GM19438 (cell line): ENCODE data around the gene DIMT1.

Source experiments
- ATAC-seq: cut with Tn5 transposase; IDR thresholded peaks from one replicate; pipeline ENCODE4 v1.9.1; 2021; ENCODE audit warnings: low read depth; ENCODE audit not compliant: unreplicated experiment

The DIMT1 gene

DNA sequence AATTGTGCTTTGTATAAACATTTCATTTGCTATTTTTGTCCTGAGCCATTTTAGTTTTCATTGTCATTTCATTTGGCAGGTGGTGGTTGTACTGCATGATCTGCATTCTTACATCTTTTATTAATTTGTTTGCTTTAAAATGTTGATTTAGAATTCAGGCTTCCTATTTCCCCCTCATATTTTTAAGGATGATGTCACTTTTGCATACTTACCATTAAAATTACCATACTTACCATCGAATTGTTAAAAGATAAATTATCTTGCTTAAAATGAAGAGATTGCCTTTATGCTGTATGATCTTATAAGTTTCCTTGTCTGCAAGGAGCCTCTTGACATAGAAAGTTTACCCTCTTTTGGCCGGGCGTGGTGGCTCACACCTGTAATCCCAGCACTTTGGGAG, 31.1 kb downstream of the DIMT1 start:
- ATAC-seq = no peak

DNA sequence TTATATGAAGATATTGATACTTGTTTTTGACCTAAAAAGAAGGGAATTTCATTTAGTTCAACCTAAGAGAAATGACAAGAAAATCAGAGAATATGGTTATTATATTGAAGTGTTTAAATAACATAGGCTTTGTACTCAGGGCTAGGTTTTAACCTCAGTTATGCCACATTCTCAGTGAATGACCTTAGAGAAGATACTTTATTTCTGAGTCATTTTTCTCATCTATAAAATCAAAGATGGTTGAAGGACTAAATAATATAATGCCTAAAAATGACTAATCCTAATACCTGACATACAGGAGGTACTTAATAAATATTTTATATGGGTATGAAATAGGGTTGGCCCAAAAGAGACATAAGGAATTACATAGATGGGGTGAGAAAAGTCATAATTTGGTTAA, 32.3 kb downstream of the DIMT1 start:
- ATAC-seq = no peak

DNA sequence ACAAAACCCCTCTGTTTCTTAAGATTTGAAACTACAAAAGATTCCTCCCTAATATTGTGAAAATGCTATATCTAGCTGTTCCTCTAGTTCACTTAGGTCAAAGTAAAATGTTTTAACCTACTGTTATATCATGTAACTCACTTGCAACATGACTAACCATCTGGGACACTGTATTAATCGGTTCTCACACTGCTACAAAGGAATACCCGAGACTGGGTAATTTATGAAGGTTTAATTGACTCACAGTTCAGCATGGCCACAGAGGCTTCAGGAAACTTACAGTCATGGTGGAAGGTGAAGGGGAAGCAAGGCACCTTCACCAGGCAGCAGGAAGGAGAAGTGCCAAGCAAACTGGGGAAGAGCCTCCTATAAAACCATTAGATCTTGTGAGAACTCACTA, 34.7 kb downstream of the DIMT1 start:
- no peak for ATAC-seq

DNA sequence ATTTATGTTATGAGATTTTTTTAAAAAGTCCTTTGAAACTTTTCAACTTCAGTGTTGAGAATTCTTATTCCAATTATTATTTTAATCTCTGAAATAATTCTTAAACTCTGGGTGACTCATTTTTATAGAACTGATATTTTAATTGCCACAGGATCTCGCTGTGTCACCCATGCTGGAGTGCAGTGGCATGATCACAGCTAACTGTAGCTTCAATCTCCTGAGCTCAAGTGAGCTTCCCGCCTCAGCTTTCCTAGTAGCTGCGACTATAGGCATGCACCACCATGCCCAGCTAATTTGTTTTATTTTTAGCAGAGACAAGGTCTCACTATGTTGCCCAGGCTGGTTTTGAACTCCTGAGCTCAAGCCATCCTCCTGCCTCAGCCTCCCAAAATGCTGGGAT, 41.0 kb downstream of the DIMT1 start:
- ATAC-seq = no peak

DNA sequence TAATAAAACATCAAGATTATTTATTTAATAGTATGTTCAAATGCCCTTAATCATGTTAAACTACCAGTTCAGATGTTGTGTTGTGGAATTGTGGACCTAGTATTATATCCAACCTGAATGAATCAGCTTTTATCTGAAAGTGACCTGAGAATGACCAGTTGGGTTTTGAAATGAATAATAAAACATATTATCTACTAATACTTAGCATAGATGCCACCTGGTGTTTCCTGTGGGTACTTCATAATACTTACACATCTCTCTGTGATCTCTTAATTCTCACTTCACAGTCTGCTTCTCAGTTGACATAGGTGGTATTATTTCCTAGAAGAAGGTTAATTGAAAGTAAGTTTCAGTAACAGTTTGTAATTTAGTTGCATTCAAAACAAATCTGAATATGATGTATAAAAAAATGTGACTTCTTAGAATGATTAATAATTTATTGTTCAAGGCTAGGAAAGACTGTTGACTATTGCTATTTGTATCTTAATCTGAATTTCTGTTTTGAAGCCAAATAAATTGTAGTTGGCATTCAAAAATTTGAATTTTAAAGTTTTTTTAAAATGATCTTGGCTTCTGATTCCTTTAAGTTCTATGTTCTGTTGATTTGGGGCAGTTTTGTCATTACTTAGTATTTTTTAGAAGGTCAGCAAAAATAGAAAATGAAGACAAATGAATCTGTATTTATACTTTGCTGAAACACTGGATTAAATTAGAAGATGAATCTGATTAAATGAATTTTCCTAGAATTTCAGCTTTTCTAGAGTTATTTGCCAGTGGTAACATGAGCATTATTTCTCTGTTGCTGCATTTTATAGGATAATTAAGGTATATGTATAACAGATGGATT, 49.5 kb downstream of the DIMT1 start:
- peak; percentile 79 for ATAC-seq

DNA sequence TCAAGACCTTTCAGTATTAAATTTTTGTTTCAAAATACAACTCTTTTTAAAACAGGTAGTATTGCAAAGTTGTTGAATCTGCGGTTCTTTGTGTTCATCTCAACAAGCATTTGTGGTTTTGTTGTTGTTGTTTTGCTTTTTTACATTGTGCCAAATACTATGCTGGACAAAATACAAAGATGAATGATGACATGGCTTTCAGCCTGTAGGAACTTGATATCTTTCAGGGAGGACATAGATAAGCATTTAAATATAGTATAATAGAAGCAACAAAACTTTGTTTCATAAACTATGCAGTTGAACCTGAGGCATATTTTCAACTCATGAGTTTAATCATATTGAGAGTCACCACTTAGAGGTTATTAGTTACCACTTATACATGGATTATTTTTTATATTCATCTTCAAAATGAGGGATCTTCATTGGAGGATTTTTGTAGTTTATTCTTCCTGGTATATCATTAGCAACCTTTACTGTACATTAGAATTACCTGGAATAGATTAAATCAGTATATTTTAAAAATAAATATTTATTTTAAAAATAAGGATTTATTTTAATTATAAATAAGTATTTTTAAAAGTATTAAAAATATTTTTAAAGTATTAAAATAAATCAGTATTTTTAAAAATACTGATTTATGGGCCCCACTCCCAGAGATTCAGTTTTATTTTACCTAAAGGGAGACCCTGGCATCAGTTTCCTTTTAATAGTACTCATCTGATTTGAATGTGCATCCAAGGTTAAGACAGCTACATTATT, 54.8 kb downstream of the DIMT1 start:
- ATAC-seq = no peak

DNA sequence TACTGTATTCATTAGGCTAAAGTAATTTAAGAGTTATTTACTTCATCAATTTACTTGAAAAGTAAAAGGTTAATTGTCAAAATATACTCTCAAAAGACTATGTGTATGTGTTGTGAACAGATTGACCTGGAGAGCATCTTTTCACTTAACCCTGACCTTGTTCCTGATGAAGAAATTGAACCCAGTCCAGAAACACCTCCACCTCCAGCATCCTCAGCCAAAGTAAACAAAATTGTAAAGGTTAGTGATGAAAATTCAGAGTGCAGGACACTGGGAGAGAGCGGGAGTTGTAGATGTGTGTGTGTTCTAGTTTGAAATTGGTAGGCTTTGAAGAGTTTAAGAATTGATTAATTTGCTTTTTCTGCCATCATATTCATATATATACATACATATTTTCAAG, 55.8 kb downstream of the DIMT1 start:
- ATAC-seq = no peak

DNA sequence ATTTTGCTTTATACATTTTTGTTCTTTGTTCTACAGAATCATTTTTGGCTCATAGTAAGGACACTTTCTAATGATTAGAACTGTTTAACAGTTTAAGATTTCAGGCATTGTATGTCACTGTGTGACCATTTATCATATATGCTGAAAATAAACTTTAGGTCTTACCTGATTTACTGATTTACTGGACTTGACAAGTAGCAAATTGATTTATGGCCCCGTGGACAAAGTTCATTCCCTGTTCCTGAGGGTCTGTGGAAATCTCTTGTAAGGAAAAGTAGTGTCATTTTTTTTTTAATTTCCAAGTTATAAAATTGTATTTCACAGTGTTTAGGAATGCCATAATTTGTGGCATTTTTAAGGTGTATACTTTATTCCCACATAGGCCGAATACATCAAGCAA, 57.0 kb downstream of the DIMT1 start:
- no peak for ATAC-seq

DNA sequence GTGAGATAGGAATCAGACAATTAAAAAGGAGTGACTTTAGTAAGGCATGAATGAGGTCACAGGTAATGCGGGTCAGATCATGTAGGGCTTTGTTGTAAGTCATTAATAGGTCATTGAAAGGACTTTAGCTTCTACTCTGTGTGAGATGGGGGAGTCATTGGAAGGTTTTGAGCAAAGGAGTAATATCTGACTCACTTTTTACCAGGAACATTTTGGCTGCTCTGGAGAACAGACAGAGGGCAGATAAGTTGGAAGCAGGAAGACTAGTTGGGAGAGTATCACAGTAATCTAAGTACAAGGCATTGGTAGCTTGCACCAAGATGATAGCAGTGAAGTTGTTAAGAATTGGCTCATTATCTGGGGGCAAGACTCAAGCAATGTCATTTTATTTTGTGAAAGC, 60.3 kb downstream of the DIMT1 start:
- no peak for ATAC-seq

DNA sequence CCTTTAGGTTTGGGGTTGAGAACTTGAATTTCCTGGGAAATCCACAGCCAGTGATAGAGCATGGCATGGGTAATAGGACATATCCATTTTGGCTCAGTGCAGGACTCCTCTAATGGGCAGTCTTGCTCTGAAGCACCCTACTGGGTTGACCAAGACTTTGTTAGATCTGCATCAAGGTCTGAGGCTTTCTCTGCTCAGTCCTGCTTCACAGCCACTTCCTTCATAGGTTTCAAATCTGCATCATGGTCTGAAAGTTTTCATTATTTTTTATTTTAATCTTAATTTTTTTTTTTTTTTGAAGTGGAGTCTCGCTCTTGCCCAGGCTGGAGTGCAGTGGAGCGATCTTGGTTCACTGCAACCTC, 61.2 kb downstream of the DIMT1 start:
- peak; percentile 54 for ATAC-seq

DNA sequence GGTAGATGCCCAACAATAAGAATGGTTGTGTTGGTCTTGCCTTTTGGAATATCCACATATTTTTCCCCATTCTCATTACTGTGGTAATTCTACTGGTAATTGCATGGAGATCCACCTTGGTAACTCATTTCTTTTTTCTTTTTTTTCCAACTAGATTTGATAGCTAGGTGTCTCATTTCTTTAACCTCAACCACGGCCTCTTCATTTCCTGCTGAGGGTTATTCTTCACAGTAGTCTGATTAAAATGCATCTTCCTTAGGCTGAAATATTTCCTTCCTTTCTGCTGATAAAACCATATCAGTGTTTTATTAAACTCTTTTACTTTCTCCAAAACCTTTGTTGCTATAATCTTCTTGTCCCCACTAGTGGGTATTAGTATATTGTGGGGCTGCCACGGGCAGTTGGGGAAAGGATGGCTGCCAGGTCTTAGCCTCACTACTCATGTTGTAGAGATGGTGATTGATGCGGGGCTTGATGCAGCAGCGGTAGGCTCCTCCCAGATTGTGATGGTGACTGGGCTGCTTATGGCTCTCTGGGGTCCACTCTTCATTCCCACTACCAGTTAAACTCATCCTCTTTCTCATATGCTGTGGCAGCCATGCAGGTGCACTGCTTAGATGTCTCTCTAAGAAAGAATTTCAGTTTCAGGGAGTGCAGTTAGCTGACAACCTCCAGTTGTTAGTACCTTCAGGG, 61.8 kb downstream of the DIMT1 start:
- peak; percentile 80 for ATAC-seq

DNA sequence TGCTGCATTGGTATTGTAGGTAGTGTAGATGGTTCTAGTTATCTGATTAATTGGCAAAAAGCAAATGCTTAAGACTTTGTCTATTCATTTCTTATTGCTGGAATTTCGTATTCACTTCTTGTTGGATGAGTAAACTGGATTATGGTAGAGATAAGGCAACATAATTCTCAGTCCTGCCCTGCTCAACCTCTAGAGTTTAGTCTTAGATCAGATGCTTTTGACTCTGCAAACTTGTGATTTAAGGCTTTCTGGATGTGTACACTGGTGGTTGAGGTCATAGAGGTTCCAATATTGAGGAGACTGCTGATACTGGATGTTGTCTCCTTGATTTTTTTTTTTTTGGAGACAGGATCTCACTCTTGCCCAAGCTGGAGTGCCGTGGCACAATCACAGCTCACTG, 62.7 kb downstream of the DIMT1 start:
- ATAC-seq = no peak

DNA sequence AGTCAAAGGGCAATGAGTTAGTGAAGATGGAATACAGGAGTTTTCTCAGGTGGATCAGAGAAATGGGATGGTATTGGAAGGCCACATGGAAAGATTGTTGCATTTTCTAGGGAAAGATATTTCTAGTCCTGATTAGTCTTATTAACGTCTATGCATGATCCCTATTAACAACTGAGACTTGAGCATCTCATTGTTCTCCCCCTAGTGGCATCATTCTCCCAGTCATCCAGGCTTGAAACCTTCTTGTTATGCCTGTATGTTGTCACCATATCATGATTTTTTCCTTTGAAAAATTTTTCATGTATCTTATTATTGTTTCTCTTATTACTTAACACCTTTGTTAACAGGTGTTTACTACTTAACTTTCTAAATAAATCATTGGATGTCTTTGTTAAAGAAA, 63.3 kb downstream of the DIMT1 start:
- no peak for ATAC-seq
